ENCODE measurements around the gene RAB11B. TPM values are rescaled to one million over a fixed set of nuclear protein-coding genes. Genes with fewer than 3 reads are reported as not detected.
"Not testable (repeated sequence)": the region's sequence is repeated elsewhere in the genome, so short reads cannot be mapped to it uniquely, and the experiment has no call there.

Gene RAB11B
- total RNA-seq, 1 donor from 2014 or later, result 101 TPM

- H3K9me3 ChIP-seq; DNase-seq; H3K4me3 ChIP-seq; H3K27me3 ChIP-seq (ENCODE audit: low read depth); H3K27ac ChIP-seq; ATAC-seq; intact Hi-C loops (cut with DNase I); H3K36me3 ChIP-seq: not testable (repeated sequence)
- peaks cover 32% of the 10 kb centered on the region for H3K4me1 ChIP-seq
Observed at GRCh38 chr19:8385103-8385502, 5.1 kb upstream of the RAB11B start.

- DNase-seq; H3K27me3 ChIP-seq (ENCODE audit: low read depth); ATAC-seq; intact Hi-C loops (cut with DNase I); H3K4me3 ChIP-seq; H3K9me3 ChIP-seq; H3K36me3 ChIP-seq: not testable (repeated sequence)
- Histone ChIP-seq H3K27ac (peak overlapping the region; percentile 22), H3K4me1 (peaks cover 32% of the 10 kb centered on the region)
Observed at GRCh38 chr19:8385566-8385965, 4.6 kb upstream of the RAB11B start.

- intact Hi-C loops (cut with DNase I); DNase-seq; H3K27me3 ChIP-seq (ENCODE audit: low read depth); ATAC-seq; H3K4me3 ChIP-seq; H3K9me3 ChIP-seq; H3K36me3 ChIP-seq: not testable (repeated sequence)
- Histone ChIP-seq H3K27ac (peak overlapping the region; percentile 22), H3K4me1 (peaks cover 39% of the 10 kb centered on the region)
Observed at GRCh38 chr19:8386419-8386818, 3.7 kb upstream of the RAB11B start.

GRCh38 chr19:8386990-8387389 is 3.2 kb upstream of the RAB11B start:
- TF ChIP-seq CTCF (IDR thresholded peaks at IDR 0.05), result no peak
- Histone ChIP-seq H3K27me3 (ENCODE audit: low read depth) (no peaks in the 10 kb centered on the region), H3K4me3 (no peak overlapping the region), H3K36me3 (no peaks in the 10 kb centered on the region), H3K9me3 (no peaks in the 10 kb centered on the region), H3K27ac (no peak overlapping the region), H3K4me1 (peaks cover 44% of the 10 kb centered on the region)
- no peak for DNase-seq
- no peak for ATAC-seq
- intact Hi-C loops (cut with DNase I), result no loop called here

GRCh38 chr19:8387688-8388611 is 2.2 kb upstream of the RAB11B start:
- Histone ChIP-seq H3K27ac (no peak overlapping the region), H3K36me3 (no peaks in the 10 kb centered on the region), H3K27me3 (ENCODE audit: low read depth) (no peaks in the 10 kb centered on the region), H3K4me1 (peaks cover 54% of the 10 kb centered on the region), H3K9me3 (no peaks in the 10 kb centered on the region), H3K4me3 (no peak overlapping the region)
- no peak for TF ChIP-seq CTCF (IDR thresholded peaks at IDR 0.05)
- intact Hi-C loops (cut with DNase I), result no loop called here
- DNase-seq (peak; percentile 29), ATAC-seq (no peak)

- TF ChIP-seq CTCF (IDR thresholded peaks at IDR 0.05), result no peak
Observed at GRCh38 chr19:8388612-8388958, 1.6 kb upstream of the RAB11B start.

GRCh38 chr19:8390617-8390981 is 439 bp downstream of the RAB11B start:
- H3K4me1 ChIP-seq, result peaks cover 64% of the 10 kb centered on the region
- no peak for TF ChIP-seq CTCF (IDR thresholded peaks at IDR 0.05)

More at GRCh38 chr19:8388612-8388958, 1.6 kb upstream of the RAB11B start:
- DNase-seq (no peak), ATAC-seq (no peak)
- Histone ChIP-seq H3K36me3 (no peaks in the 10 kb centered on the region), H3K4me3 (no peak overlapping the region), H3K27ac (no peak overlapping the region), H3K27me3 (ENCODE audit: low read depth) (no peaks in the 10 kb centered on the region), H3K9me3 (no peaks in the 10 kb centered on the region), H3K4me1 (peaks cover 60% of the 10 kb centered on the region)
- intact Hi-C loops (cut with DNase I), result no loop called here

More at GRCh38 chr19:8390617-8390981, 439 bp downstream of the RAB11B start:
- intact Hi-C loops (cut with DNase I), result no loop called here
- H3K9me3 ChIP-seq, result no peaks in the 10 kb centered on the region
- H3K36me3 ChIP-seq, result no peaks in the 10 kb centered on the region
- peak overlapping the region; percentile 100 for H3K27ac ChIP-seq
- H3K27me3 ChIP-seq (ENCODE audit: low read depth), result no peaks in the 10 kb centered on the region
- peak overlapping the region; percentile 90 for H3K4me3 ChIP-seq
- peak; percentile 90 to 92 for ATAC-seq
- peak; percentile 96 for DNase-seq
